ENCODE data around the gene TBCA. TPM values are rescaled to one million over a fixed set of nuclear protein-coding genes. Genes with fewer than 3 reads are reported as not detected.

TBCA gene
- total RNA-seq, 1 experiment from 2014 or later = 330 TPM

DNA sequence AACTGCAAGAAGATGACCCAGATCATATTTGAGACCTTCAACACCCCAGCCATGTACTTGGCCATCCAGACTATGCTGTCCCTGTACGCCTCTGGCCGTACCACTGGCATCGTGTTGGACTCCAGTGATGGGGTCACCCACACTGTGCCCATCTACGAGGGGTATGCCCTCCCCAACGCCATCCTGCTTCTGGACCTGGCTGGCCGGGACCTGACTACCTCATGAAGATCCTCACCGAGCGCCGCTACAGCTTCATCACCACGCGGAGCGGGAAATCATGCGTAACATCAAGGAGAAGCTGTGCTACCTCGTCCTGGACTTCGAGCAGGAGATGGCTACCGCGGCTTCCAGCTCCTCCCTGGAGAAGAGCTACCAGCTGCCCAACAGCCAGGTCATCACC, 9.1 kb upstream of the TBCA start:
- Histone ChIP-seq H2BK12ac (ENCODE audit: insufficient read length, low read depth, low read length) (no peak overlapping the region), H2AFZ (ENCODE audit: low read length) (no peak overlapping the region), H4K5ac (ENCODE audit: insufficient read length, low read depth, low read length) (no peak overlapping the region), H3T11ph (ENCODE audit: low read length) (no peak overlapping the region), H3K4me1 (ENCODE audit: insufficient read depth, low read length) (no peaks in the 10 kb centered on the region), H3K56ac (ENCODE audit: insufficient read length, low read depth, low read length) (no peak overlapping the region), H4K8ac (replicated peaks; ENCODE audit: insufficient read length, low read depth, low read length) (no peak overlapping the region), H3K79me2 (ENCODE audit: insufficient read depth, low read length) (no peaks in the 10 kb centered on the region), H3K23me2 (ENCODE audit: insufficient read length, low read depth, low read length, poor library complexity, severe bottlenecking) (no peaks in the 10 kb centered on the region), H3K27me3 (ENCODE audit: insufficient read depth, low read length) (no peaks in the 10 kb centered on the region; the same call in 1 of the 2 replicates), H4K91ac (ENCODE audit: insufficient read length, low read depth, low read length) (no peak overlapping the region), H2AK5ac (ENCODE audit: insufficient read length, low read length) (no peak overlapping the region), H3K27ac (ENCODE audit: insufficient read length, low read depth, low read length) (no peak overlapping the region), H4K20me1 (ENCODE audit: control insufficient read depth, insufficient read depth, insufficient read length) (no peaks in the 10 kb centered on the region), H3K9me3 (ENCODE audit: control insufficient read depth, low read depth, low read length) (no peaks in the 10 kb centered on the region), H3K9ac (ENCODE audit: extremely low read depth, insufficient read length, low read length) (no peak overlapping the region), H3K4ac (ENCODE audit: low read depth, low read length) (no peak overlapping the region), H3K14ac (ENCODE audit: insufficient read depth, low read length) (no peak overlapping the region), H2BK15ac (ENCODE audit: low read depth, low read length) (no peak overlapping the region), H2BK20ac (ENCODE audit: low read depth, low read length, poor library complexity, severe bottlenecking) (no peak overlapping the region), H2BK120ac (ENCODE audit: low read depth, low read length, poor library complexity, severe bottlenecking) (no peak overlapping the region), H3K23ac (ENCODE audit: insufficient read length, low read depth, low read length) (no peak overlapping the region), H2BK5ac (ENCODE audit: insufficient read length, low read length) (no peak overlapping the region), H3K18ac (ENCODE audit: insufficient read length, low read depth, low read length) (no peak overlapping the region), H3K4me2 (ENCODE audit: insufficient read depth, insufficient read length, low read length) (no peak overlapping the region), H3K79me1 (ENCODE audit: insufficient read depth, low read depth, low read length, poor library complexity, severe bottlenecking) (no peaks in the 10 kb centered on the region)
- Mint-ChIP-seq H3K9me3 (peaks cover 0 to 3% of the 10 kb centered on the region in 2 experiments; a peak in 1 of 5 replicates), H3K4me1 (no peaks in the 10 kb centered on the region; a peak in 1 of 4 replicates), H3K27me3 (ENCODE audit: low read depth) (peaks cover 13% of the 10 kb centered on the region), H3K36me3 (ENCODE audit: insufficient read depth in 1 of 3, low read depth in 3 of 3) (no peaks in the 10 kb centered on the region; a peak in 2 of 7 replicates), H3K4me3 (no peak overlapping the region), H3K27ac (no peak overlapping the region)
- WGBS (ENCODE audit: extremely low coverage, insufficient read length, low lambda C conversion rate) = no CpG with 5 or more reads among the region's 17 CpGs
- DNase-seq = no peak
- TF ChIP-seq, protein P1, sequence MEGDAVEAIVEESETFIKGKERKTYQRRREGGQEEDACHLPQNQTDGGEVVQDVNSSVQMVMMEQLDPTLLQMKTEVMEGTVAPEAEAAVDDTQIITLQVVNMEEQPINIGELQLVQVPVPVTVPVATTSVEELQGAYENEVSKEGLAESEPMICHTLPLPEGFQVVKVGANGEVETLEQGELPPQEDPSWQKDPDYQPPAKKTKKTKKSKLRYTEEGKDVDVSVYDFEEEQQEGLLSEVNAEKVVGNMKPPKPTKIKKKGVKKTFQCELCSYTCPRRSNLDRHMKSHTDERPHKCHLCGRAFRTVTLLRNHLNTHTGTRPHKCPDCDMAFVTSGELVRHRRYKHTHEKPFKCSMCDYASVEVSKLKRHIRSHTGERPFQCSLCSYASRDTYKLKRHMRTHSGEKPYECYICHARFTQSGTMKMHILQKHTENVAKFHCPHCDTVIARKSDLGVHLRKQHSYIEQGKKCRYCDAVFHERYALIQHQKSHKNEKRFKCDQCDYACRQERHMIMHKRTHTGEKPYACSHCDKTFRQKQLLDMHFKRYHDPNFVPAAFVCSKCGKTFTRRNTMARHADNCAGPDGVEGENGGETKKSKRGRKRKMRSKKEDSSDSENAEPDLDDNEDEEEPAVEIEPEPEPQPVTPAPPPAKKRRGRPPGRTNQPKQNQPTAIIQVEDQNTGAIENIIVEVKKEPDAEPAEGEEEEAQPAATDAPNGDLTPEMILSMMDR (conservative IDR thresholded peaks at IDR 0.05) = no peak

Measured in H9 (cell line).